Caco-2 (cell line): ENCODE data around the gene MOV10L1. TPM values are rescaled to one million over a fixed set of nuclear protein-coding genes. Genes with fewer than 3 reads are reported as not detected.

ENCODE experiments used
- BruUV-seq: library from RNA; stranded (reverse); fragments of 400-500 nt; replicated peaks from 2 replicates; lab custom pipeline; 2021; lab: Mats Ljungman, UMichigan
- CTCF ChIA-PET: fragments of 300-600 bp; sonication (Branson Sonifier 250); formaldehyde crosslinking; loops from one replicate; lab custom pipeline; 2022; ENCODE audit warnings: antibody characterized with exemption; lab: Charles Lee
- POLR2A ChIA-PET: fragments of 300-600 bp; sonication (Branson Sonifier 250); formaldehyde crosslinking; loops from one replicate; lab custom pipeline; 2022; ENCODE audit warnings: antibody characterized with exemption; lab: Charles Lee
- DNase-seq, 2 experiments: peaks; one replicate each; pipeline versions ENCODE4 v3.0.0 to v3.0.0-alpha.2; 2020 to 2022
- H3K27me3 ChIP-seq: replicated peaks from 2 replicates; pipeline ENCODE4 v1.6.0; 2011; ENCODE audit warnings: low read length; ENCODE audit not compliant: control insufficient read depth, insufficient read depth
- H3K36me3 ChIP-seq: 2 replicates; pipeline ENCODE4 v1.5.1; 2011; ENCODE audit warnings: low read length; ENCODE audit not compliant: control insufficient read depth, insufficient read depth
- H3K4me1 ChIP-seq: fragments of 250-450 bp; sonication (Bioruptor Pico); 2 replicates; pipeline ENCODE4 v1.5.1; 2020; ENCODE audit warnings: mild to moderate bottlenecking
- H3K4me3 ChIP-seq: 2 replicates; pipeline ENCODE4 v1.5.1; 2011; ENCODE audit warnings: low read depth, mild to moderate bottlenecking, control low read depth, low read length
- H3K9me3 ChIP-seq: fragments of 250-450 bp; sonication (Bioruptor Pico); 2 replicates; pipeline ENCODE4 v1.5.1; 2020; ENCODE audit warnings: mild to moderate bottlenecking, moderate library complexity
- H3K27ac Mint-ChIP-seq: one replicate; pipeline ENCODE4 v1.8.0; 2022; ENCODE audit warnings: mixed read lengths; ENCODE audit not compliant: unreplicated experiment
- H3K27me3 Mint-ChIP-seq: one replicate; pipeline ENCODE4 v1.8.0; 2022; ENCODE audit warnings: mixed read lengths; ENCODE audit not compliant: insufficient read depth, unreplicated experiment
- H3K36me3 Mint-ChIP-seq: one replicate; pipeline ENCODE4 v1.8.0; 2022; ENCODE audit warnings: mild to moderate bottlenecking, mixed read lengths; ENCODE audit not compliant: insufficient read depth, unreplicated experiment
- H3K4me1 Mint-ChIP-seq: one replicate; pipeline ENCODE4 v1.8.0; 2022; ENCODE audit warnings: low read depth, mixed read lengths; ENCODE audit not compliant: unreplicated experiment
- H3K4me3 Mint-ChIP-seq: one replicate; pipeline ENCODE4 v1.8.0; 2022; ENCODE audit warnings: mild to moderate bottlenecking, moderate library complexity, mixed read lengths; ENCODE audit not compliant: unreplicated experiment
- H3K9me3 Mint-ChIP-seq: one replicate; pipeline ENCODE4 v1.8.0; 2022; ENCODE audit warnings: mixed read lengths; ENCODE audit not compliant: unreplicated experiment
- CTCF ChIP-seq, 2 experiments: fragments of 200-600 bp in 1 of 2; IDR thresholded peaks; 1 replicate in 1 of 2; 2 replicates in 1 of 2; pipeline versions ENCODE4 v1.5.1 to v1.8.0; 2011 to 2022; ENCODE audit warnings: antibody characterized with exemption in 1 of 2, control low read depth in 1 of 2, inconsistent platforms in 1 of 2, low read depth in 1 of 2, low read length in 1 of 2, mild to moderate bottlenecking in 1 of 2, moderate library complexity in 1 of 2; ENCODE audit not compliant: insufficient read depth in 1 of 2, severe bottlenecking in 1 of 2, unreplicated experiment in 1 of 2
- intact Hi-C: fragments of 100-400 bp; cut with micrococcal nuclease; formaldehyde crosslinking; loops from one replicate; pipeline ENCODE4 v1.10.0; 2022; ENCODE audit not compliant: unreplicated experiment
- total RNA-seq: library from RNA; stranded (reverse); gene quantifications from 2 replicates; pipeline ENCODE4 v1.2.3, GENCODE V29; 2022

Gene MOV10L1
- total RNA-seq, 1 experiment from 2014 or later, result not detected

DNA sequence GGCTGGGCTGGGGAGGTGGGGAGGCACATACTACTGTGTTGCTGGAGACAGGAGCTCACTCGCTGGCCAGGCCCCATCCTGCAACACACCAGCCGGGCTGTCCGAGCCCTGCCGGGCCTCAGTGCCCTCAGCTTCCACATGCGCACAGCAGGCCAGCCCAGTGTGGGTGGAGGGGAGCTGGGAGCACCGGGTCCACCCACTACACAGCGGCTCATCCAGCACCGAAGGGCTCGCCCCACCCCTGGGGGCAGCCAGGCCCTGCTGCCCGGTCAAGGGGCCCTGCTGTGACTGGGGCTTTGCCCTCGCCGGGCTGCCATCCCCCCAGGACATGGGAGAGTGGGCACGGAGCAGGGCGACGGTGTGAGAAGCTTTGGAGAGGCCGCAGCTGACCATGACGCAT, 41.0 kb upstream of the MOV10L1 start:
- Mint-ChIP-seq H3K4me3 (no peak overlapping the region), H3K27me3 (no peaks in the 10 kb centered on the region), H3K36me3 (no peaks in the 10 kb centered on the region), H3K4me1 (no peaks in the 10 kb centered on the region), H3K27ac (no peak overlapping the region), H3K9me3 (peaks cover 4% of the 10 kb centered on the region)
- Histone ChIP-seq H3K9me3 (no peaks in the 10 kb centered on the region), H3K4me1 (no peaks in the 10 kb centered on the region), H3K4me3 (no peak overlapping the region), H3K36me3 (no peaks in the 10 kb centered on the region), H3K27me3 (no peaks in the 10 kb centered on the region)
- no peak for TF ChIP-seq CTCF (IDR thresholded peaks at IDR 0.05; ENCODE audit: insufficient read depth in 1 of 2, low read depth in 1 of 2, low read length in 1 of 2, severe bottlenecking in 1 of 2, unreplicated experiment in 1 of 2)
- DNase-seq, result no peak
- POLR2A ChIA-PET, result no interaction called here
- BruUV-seq, result no TSS peak
- CTCF ChIA-PET, result no interaction called here
- intact Hi-C loops, result no loop called here

DNA sequence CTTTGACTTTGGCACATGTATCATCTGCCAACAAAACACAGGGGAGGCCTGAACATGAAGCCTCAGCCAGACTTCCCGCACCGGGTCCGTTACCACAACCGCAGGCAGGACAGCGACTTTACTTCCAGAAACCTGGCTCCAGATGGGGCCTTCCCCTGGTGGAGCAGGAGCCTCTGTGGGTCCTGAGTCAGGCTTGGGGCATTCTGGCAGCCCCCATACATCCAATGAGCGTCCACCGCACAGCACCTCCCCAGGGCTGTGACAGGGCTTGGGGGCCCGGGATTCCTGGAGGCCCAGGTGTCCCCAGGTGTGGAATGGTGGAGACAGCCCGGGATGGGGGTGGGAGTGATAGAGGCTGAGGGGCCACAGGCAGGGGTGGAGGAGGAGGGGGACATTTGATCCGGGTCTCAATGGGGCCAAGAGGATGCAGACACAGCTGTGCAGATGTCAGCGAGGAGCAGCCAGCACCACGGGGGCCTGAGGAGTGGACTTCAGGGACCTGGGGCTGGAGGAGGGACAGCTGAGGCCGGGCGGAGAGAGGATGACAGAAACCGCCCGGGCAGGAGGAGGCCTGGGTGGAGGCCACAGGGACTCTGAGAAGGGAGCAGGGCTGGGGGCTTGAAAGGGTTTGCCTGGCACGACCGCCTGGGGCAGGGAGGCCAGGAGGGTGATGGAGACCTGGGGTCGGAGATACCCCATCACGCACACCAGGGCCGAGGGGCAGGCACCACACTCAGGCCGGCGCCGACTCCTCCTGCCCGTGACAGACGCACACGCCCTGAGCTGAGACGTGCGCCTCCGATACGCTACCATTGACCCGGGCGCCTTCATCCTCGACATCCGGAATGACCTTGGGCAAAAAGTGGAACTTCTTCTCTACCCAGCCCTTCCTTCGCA, 40.3 kb upstream of the MOV10L1 start:
- Mint-ChIP-seq H3K9me3 (peaks cover 6% of the 10 kb centered on the region), H3K27ac (no peak overlapping the region), H3K4me1 (no peaks in the 10 kb centered on the region), H3K36me3 (no peaks in the 10 kb centered on the region), H3K27me3 (no peaks in the 10 kb centered on the region), H3K4me3 (no peak overlapping the region)
- no peak for DNase-seq
- TF ChIP-seq CTCF (IDR thresholded peaks at IDR 0.05; ENCODE audit: insufficient read depth in 1 of 2, low read depth in 1 of 2, low read length in 1 of 2, severe bottlenecking in 1 of 2, unreplicated experiment in 1 of 2), result no peak
- POLR2A ChIA-PET, result no interaction called here
- no peaks in the 10 kb centered on the region for H3K27me3 ChIP-seq
- CTCF ChIA-PET, result no interaction called here
- H3K36me3 ChIP-seq, result no peaks in the 10 kb centered on the region
- H3K4me1 ChIP-seq, result no peaks in the 10 kb centered on the region
- BruUV-seq, result no TSS peak
- intact Hi-C loops, result no loop called here
- H3K4me3 ChIP-seq, result no peak overlapping the region
- H3K9me3 ChIP-seq, result no peaks in the 10 kb centered on the region

GRCh38 chr22:50051930-50052329, 37.9 kb upstream of the MOV10L1 start:
- TF ChIP-seq CTCF (IDR thresholded peaks at IDR 0.05; ENCODE audit: insufficient read depth in 1 of 2, low read depth in 1 of 2, low read length in 1 of 2, severe bottlenecking in 1 of 2, unreplicated experiment in 1 of 2), result no peak
- H3K4me3 Mint-ChIP-seq, result no peak overlapping the region
- no TSS peak for BruUV-seq
- ChIA-PET CTCF (no interaction called here), POLR2A (no interaction called here)
- peaks cover 6% of the 10 kb centered on the region for H3K9me3 Mint-ChIP-seq
- DNase-seq, result no peak
- H3K4me1 Mint-ChIP-seq, result no peaks in the 10 kb centered on the region
- intact Hi-C loops, result no loop called here
- no peaks in the 10 kb centered on the region for H3K27me3 Mint-ChIP-seq
- no peak overlapping the region for H3K27ac Mint-ChIP-seq
- Histone ChIP-seq H3K9me3 (no peaks in the 10 kb centered on the region), H3K27me3 (no peaks in the 10 kb centered on the region), H3K36me3 (no peaks in the 10 kb centered on the region), H3K4me3 (no peak overlapping the region), H3K4me1 (no peaks in the 10 kb centered on the region)
- no peaks in the 10 kb centered on the region for H3K36me3 Mint-ChIP-seq
